RPMI7951 (cell line): ENCODE measurements around the gene SLC6A3. TPM values are rescaled to one million over a fixed set of nuclear protein-coding genes. Genes with fewer than 3 reads are reported as not detected.
A peak's percentile ranks its signal among the peaks of the same experiment; 100 is the strongest.

Experiments
- DNase-seq: peaks from one replicate; pipeline ENCODE4 v3.0.0-alpha.2; 2012; ENCODE audit warnings: low read depth
- total RNA-seq: library from RNA; depleted of rRNA; stranded (reverse); fragments of >200 nt; shearing (Covaris generic); gene quantifications from 2 replicates; pipeline ENCODE4 v1.2.3, GENCODE V29; 2014

Gene SLC6A3
- total RNA-seq, 1 experiment from 2014 or later, result not detected

- no peak for DNase-seq
Measured at GRCh38 chr5:1390861-1391600, 54.2 kb downstream of the SLC6A3 start.

DNA sequence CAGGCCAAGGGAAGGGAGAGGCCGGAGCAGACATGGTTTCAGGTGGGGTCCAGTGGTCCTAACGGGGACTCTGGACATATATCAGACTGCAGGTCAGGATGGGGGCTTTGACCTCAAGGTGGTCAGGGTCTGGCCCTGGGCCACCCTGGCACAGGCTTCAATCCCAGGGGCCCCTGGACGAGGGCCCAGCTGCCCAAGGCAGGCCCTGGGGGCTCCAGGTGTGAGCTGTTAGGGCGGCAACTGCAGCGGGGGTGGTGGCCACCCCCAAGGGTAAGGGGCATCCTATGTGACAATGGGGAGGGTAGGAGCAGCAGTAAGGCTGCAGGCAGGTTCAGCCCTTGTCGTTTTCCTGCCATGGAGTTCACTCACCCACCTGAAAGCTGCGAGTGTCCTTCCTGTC lies 54.9 kb downstream of the SLC6A3 start:
- no peak for DNase-seq

- DNase-seq, result no peak
Measured at GRCh38 chr5:1388383-1388967, 56.8 kb downstream of the SLC6A3 start.

GRCh38 chr5:1387876-1388275 lies 57.4 kb downstream of the SLC6A3 start:
- no peak for DNase-seq

DNA sequence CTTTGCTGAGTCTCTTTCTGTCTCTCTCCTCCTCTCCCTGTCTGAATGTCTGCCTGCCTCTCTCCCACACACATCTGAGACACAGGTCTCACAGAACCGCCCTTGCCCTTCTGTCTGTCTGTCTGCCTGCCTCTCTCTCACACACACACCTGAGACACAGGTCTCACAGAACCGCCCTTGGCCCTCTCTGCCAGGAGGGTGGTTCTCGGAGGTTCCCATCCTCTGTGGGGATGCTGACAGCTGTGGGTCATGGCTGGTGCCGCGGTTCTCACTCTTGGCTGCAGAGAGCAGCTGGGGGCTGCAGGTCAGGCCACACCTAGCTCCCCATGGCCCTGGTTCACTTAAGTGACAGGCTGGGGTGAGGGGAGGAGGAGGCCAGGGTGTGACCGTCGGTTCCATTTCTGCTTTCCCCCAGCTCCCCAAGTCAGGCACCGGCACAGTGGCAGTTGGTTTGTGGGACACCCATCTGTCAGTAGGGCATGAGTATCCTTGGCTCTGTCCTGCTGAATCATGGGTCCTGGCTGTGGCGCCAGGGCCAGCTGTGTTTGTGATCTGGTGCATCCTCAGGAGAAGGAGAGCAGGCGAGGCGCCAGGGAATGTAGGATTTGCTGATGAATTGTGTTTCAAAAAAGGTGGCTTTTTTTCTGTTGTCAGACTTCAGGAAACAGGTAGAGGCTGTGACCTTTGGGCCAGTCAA lies 58.0 kb downstream of the SLC6A3 start:
- DNase-seq, result no peak

DNA sequence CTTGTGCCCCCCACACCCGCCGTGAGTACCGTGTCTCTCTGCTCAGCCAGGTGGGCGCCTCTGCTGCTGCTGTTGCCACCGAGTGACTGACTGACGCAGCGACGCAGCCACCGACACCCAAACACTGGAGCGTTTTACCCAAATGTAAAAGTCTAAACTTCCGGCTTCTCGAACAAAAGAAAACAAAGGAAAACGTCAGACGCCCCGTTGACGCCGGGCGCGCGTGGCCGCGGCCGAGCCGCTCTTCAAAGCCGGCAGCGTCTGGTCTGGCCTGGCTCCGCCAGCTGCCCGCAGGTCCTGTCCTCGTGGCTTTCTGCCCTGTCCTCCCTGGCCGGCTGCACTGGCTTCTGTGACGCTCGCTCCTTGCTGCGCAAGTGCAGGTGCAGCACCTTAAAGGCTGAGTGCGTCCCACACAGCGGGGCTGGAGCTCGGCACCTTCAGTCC lies 58.9 kb downstream of the SLC6A3 start:
- peak; percentile 14 for DNase-seq

- peak; percentile 43 for DNase-seq
Measured at GRCh38 chr5:1385395-1386273, 59.6 kb downstream of the SLC6A3 start.

DNA sequence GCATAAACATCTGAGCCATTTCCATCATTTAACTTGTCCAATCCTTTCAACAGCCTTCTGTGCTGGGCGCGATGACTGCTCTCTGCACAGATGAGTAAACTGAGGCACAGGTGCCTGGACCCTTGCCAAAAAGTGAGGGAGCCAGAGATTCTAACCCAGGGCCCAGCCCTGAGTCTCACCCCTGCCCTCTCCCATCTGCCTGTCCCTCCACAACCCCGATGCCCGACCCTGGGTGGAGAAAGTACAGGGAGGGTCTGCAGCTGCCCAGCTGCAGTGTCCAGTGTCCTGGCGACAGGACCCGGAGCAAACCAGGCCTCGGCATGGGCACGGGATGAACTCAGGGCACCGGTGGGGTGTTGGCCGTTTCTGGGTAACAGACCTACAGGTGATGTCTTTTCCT lies 60.7 kb downstream of the SLC6A3 start:
- no peak for DNase-seq

GRCh38 chr5:1383886-1384401 lies 61.3 kb downstream of the SLC6A3 start:
- no peak for DNase-seq

DNA sequence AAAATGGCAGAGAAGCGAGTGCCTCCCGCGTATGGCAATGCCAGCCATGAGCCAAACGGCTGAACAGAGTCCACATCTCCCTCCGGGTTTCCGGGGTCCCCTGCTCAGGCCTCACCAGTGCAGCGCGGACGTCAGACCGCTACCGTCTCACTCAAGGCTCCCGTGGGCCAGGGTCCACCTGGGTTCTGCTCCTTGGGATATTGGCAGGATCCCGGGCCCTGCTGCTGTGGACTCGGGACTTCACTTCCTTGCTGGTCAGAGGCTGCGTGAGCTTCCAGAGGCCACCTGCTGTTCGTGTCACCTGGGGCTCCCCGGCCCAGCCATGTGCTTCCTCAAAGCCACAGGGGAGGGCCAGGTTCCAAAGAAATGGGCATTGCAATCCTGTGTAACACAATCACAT lies 61.9 kb downstream of the SLC6A3 start:
- DNase-seq, result no peak

- no peak for DNase-seq
Measured at GRCh38 chr5:1382248-1382700, 63.0 kb downstream of the SLC6A3 start.

DNA sequence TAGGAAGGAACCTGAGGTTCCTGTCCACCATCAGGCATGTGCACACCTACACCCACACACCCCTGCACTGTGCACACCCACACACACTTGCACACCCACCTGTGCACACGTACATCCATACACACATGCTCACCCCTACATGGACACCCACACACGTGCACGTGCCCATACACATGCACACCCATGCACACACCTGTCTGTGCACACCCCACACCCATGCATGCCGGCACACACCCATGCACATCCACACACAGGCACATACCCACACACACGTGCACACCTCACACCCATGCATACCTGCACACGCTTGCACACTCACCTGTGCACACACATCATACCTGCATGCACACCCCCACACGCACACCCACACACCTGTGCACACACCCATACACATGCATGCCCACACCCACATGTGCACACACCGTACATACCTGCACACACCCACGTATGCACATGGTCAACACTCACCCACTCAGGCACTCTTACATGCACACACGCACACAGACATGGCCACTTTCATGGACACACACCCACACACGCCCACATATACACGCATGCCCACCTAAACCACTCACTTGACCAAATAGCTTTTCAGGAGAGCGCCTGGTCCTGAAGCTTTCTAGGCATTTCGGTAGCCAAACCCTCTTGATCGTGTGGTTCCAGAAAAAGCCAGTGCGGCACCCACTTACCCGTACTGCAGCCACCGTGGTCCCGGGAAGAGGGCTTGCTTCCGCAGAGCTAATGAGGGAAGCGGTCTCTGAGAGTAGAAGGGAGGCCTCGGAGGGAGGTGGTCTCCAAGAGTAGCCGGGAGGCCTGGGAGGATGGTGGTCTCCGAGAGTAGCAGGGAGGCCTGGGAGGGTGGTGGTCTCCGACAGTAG lies 63.6 kb downstream of the SLC6A3 start:
- DNase-seq, result no peak

DNA sequence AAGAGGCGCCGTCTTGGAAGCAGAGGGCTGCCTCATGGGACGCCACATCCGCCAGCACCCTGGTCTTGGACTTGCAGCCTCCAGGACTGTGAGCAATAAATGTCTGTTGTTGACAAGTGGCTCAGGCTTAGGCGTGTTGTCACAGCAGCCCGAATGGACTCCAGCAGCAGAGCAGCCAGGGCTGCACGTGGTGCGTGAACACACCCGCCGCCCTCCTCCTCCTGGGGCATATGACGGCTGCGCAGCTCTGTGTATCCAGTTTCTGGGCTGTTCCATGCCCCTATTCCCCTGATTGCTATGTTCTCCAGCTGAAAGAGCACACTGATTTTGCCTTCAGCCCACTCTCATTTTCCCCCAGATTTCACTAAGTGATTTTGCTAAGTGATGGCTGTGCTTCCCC lies 64.3 kb downstream of the SLC6A3 start:
- DNase-seq, result no peak

DNA sequence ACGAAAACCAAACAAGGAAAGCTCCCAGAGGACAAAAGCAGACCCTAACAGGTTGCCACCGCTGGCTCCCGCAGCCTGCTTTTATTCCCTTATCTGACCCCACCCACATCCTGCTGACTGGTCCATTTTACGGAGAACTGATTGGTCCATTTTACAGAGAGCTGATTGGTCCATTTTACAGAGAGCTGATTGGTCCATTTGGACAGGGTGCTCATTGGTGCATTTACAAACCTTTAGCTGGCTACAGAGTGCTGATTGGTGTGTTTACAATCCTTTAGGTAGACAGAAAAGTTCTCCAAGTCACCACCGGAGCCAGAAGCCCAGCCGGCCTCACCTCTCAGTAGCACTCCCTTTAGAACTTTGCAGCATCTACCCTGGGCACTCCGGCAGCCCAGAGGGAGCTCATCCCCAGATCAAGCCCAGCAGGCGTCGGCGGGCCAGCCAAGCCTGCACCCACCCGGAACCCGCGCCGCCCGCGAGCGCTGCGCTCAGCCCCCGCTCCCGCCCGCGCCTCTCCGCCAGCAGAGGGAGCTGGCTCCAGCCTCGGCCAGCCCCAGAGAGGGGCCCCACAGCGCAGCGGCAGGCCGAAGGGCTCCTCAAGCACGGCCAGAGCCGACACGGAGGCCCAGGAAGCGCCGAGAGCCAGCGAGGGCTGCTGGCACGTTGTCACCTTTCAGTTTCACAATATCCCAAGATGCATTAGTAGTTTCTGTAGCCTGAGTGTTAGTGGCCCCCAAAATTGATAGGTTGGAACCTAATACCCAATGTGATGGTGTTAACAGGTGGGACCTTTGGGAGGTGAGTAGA lies 65.0 kb downstream of the SLC6A3 start:
- no peak for DNase-seq

GRCh38 chr5:1378866-1379659 lies 66.2 kb downstream of the SLC6A3 start:
- DNase-seq, result no peak

DNA sequence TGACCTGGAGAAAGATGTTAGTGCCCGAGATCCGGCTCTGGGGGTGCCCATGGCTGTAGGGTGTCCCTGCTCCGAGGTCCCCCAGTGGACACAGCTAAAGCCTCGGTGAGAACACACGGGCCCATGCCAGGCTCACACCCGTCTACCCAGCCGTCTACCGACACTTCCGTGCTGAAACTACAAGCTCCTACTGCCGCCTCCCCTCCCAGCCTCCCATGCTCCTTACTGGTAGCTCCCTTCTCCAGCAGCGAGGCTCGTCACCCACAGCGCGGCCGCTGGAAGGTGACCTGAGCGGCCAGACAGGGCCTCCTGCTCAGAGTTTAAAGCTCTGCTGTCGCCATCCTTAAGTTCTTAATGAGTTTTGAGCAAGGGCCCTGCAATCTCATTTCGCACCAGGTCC lies 67.1 kb downstream of the SLC6A3 start:
- DNase-seq, result no peak

DNA sequence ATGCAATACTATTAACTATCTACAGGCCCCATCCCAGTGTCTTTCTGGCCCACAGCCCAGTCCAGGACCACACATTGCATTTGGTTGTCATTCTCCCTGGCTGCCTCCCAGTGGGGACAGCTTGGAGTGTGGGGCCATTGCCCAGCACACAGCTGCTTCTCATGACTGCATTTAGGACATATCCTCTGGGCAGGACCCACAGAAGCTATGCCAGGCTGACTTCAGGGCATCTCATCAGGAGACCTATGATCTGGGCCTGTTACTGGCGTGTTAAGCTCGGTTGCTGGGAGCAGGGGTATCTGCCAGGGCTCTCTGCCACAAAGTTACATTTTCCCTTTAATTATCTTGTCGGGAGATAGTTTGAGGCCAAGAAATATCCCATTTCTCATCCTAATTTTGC lies 68.3 kb downstream of the SLC6A3 start:
- no peak for DNase-seq

- no peak for DNase-seq
Measured at GRCh38 chr5:1375871-1376810, 69.1 kb downstream of the SLC6A3 start.
